SKM-1 (cell line): ENCODE data around the gene S100A12.

Experiments used
- DNase-seq: peaks from one replicate; lab custom pipeline; 2025; ENCODE audit not compliant: unreplicated experiment; lab: John Stamatoyannopoulos, UW

S100A12 gene

DNA sequence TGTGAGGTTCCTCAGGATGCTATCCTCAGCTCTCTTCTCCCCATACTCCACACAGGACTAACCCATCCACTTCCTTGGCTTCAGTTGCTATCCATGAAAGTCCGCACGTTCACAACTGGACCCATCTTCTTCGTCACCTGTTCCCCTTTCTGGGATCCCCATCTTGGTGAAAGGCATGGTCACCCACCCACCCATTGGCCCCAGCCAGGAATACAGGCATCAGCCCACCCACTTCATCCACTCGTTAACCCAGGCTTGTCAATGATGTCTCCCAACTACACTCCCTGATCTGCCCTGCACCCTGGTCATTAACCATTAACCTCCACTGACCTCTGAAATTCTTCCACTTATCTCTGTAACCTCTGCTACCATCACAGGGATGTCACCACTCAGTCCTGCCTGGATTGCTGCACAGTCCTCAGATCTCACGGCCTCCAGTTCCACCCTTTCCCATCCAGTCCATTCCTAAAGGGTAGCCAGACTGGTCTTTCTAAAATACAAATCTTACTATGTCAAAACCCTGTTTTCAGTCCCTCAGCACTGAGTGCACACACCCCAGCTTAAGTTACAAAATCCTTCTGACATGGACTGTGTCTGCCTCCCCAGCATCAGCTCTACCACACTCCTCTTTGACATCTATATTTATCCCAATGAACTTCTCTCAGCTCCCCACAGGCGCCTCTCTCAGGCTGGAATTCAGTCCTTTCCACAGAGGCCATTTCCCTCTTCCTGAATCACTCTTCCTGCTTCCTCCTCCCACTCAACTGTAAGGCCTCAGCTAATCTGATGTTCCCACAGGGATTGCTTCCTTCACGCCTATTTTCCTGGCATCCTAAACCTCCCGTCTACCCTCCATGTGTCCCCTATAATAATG is 37.2 kb downstream of the S100A12 start:
- no peak for DNase-seq

DNA sequence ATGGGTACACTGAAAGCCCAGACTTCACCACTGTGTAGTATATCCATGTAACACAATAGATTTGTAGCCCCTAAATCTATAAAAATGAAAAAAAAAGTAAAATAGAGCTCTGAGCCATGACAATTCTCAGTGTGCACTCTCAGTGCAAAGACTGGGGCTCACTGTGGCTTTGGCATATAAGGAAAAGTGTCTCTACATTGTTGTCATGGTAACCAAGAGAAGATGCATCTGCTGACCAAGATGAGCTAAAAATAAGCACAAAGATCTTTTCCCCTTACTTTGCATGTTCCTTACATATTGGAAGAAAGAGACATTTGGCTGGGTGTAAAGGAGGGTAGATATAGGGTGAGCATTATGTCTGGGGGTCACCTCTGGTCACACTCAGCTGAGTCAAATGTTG is 38.8 kb downstream of the S100A12 start:
- DNase-seq: no peak

DNA sequence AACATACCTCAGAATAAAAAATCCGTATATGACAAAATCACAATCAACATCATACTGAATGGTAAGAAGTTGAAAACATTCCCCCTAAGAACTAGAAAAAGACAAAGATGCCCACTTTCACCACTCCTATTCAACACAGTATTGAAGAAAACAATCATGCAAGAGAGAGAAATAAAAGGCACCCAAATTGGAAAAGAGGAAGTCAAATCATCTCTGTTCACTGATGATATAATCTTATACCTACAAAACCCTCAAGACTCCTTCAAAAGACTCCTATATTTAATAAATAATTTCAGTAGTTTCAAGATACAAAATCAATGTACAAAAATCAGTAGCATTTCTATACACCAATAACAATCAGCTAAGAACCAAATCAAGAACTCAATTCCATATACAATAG is 41.5 kb downstream of the S100A12 start:
- no peak for DNase-seq

DNA sequence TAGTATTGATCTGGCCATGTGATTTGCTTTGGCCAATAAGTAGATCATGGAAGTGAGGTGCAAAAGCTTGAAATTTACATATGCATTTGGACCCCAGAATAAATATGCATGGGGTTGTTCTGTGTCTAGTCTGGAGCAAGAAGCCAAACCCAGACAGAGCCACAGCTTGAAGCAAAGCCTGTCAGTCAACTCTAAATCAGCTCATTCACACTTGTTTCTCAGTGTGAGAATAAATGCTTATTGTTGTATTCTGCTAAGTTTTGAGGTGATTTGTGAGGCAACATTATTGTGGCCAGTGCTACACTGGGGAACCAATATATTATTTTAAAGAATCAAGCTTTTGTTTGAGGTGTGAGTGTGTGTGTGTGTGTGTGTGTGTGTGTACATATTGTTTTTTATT is 50.5 kb downstream of the S100A12 start:
- DNase-seq: no peak
